Endothelial cell of umbilical vein (primary cell): ENCODE data around the gene RIC8A. TPM values are rescaled to one million over a fixed set of nuclear protein-coding genes. Genes with fewer than 3 reads are reported as not detected.

ENCODE experiments used
- BruUV-seq: library from RNA; stranded (reverse); fragments of 400-500 nt; replicated peaks from 2 replicates; lab custom pipeline; 2021; lab: Mats Ljungman, UMichigan
- CTCF ChIA-PET: fragments of 300-600, 350-600 bp; sonication (Branson Sonifier 250); formaldehyde crosslinking; loops from one replicate; lab custom pipeline; 2021; ENCODE audit warnings: antibody characterized with exemption, inconsistent platforms; lab: Charles Lee
- POLR2A ChIA-PET: fragments of 300-600, 350-600 bp; sonication (Branson Sonifier 250); formaldehyde crosslinking; loops from one replicate; lab custom pipeline; 2021; ENCODE audit warnings: antibody characterized with exemption, inconsistent platforms; lab: Charles Lee
- DNase-seq: peaks from one replicate; pipeline ENCODE4 v3.0.0-alpha.2; 2011; ENCODE audit warnings: low read depth, low spot score
- FAIRE-seq: peaks from 2 replicates; lab custom pipeline; 2011; peaks lifted over from hg19 to GRCh38; lab: Jason Lieb, UNC
- H2AFZ ChIP-seq: 2 replicates; pipeline ENCODE4 v1.6.0; 2012; ENCODE audit warnings: low read depth, low read length, control low read depth, inconsistent platforms
- H3K27ac ChIP-seq: 2 replicates; pipeline ENCODE4 v1.5.1; 2011; ENCODE audit warnings: low read depth, mild to moderate bottlenecking, control low read depth, low read length, moderate library complexity; ENCODE audit not compliant: insufficient read depth
- H3K27me3 ChIP-seq, 2 experiments: 2 replicates each; pipeline versions ENCODE4 v1.6.0 to v1.6.1; 2011; ENCODE audit warnings: low read length in 2 of 2, mixed read lengths in 1 of 2; ENCODE audit not compliant: control insufficient read depth in 2 of 2, insufficient read depth in 2 of 2
- H3K36me3 ChIP-seq, 2 experiments: 2 replicates in 1 of 2; 3 replicates in 1 of 2; pipeline ENCODE4 v1.5.1; 2011; ENCODE audit warnings: low read length in 2 of 2, mild to moderate bottlenecking in 1 of 2, moderate library complexity in 1 of 2; ENCODE audit not compliant: control insufficient read depth in 2 of 2, insufficient read depth in 2 of 2; ENCODE audit errors: extremely low read depth in 1 of 2
- H3K4me1 ChIP-seq: 3 replicates; pipeline ENCODE4 v1.5.1; 2011; ENCODE audit warnings: mild to moderate bottlenecking, low read length; ENCODE audit not compliant: control insufficient read depth, insufficient read depth; ENCODE audit errors: extremely low read depth
- H3K4me2 ChIP-seq: 2 replicates; pipeline ENCODE4 v1.6.1; 2011; ENCODE audit warnings: low read length, control low read depth, mixed read lengths; ENCODE audit not compliant: insufficient read depth
- H3K4me3 ChIP-seq, 3 experiments: fragments of 200-600 bp in 1 of 3; sonication (generic), shearing (Covaris generic) in 1 of 3; replicated peaks in 1 of 3; 2 replicates each; pipeline ENCODE4 v1.5.1; 2011 to 2016; ENCODE audit warnings: control low read depth in 3 of 3, low read length in 3 of 3, mild to moderate bottlenecking in 2 of 3, inconsistent platforms in 1 of 3, low read depth in 1 of 3, moderate library complexity in 1 of 3; ENCODE audit not compliant: insufficient read depth in 1 of 3
- H3K79me2 ChIP-seq: 2 replicates; pipeline ENCODE4 v1.6.0; 2012; ENCODE audit warnings: low read length, inconsistent platforms; ENCODE audit not compliant: control insufficient read depth, insufficient read depth
- H3K9ac ChIP-seq: replicated peaks from 2 replicates; pipeline ENCODE3; 2011; ENCODE audit warnings: low read length, control low read depth; ENCODE audit not compliant: insufficient read depth; ENCODE audit errors: extremely low read depth
- H3K9me1 ChIP-seq: replicated peaks from 3 replicates; pipeline ENCODE4 v1.6.0; 2011; ENCODE audit warnings: mild to moderate bottlenecking, low read length; ENCODE audit not compliant: control insufficient read depth, insufficient read depth; ENCODE audit errors: extremely low read depth
- H3K9me3 ChIP-seq: replicated peaks from 2 replicates; pipeline ENCODE4 v1.5.1; 2012; ENCODE audit warnings: low read length, inconsistent platforms; ENCODE audit not compliant: control insufficient read depth, insufficient read depth
- H4K20me1 ChIP-seq: replicated peaks from 2 replicates; pipeline ENCODE3; 2011; ENCODE audit warnings: mild to moderate bottlenecking, low read length; ENCODE audit not compliant: control insufficient read depth, insufficient read depth; ENCODE audit errors: extremely low read depth
- GATA2 ChIP-seq: IDR thresholded peaks from 2 replicates; pipeline ENCODE4 v1.7.0; 2011; ENCODE audit warnings: low read depth, mild to moderate bottlenecking, moderate library complexity, mixed read lengths, low read length; ENCODE audit not compliant: insufficient read length, insufficient read depth
- JUN ChIP-seq: IDR thresholded peaks from 2 replicates; pipeline ENCODE4 v1.6.1; 2011; ENCODE audit warnings: borderline replicate concordance, low read depth; ENCODE audit not compliant: insufficient read length, insufficient read depth
- MAX ChIP-seq: IDR thresholded peaks from 2 replicates; pipeline ENCODE4 v1.6.1; 2011; ENCODE audit not compliant: insufficient read depth, insufficient read length
- MYC ChIP-seq: IDR thresholded peaks from one replicate; pipeline ENCODE4 v1.6.1; 2011; ENCODE audit warnings: mild to moderate bottlenecking, low read depth, low read length
- POLR2AphosphoS5 ChIP-seq: IDR thresholded peaks from 2 replicates; pipeline ENCODE4 v1.6.1; 2012; ENCODE audit warnings: low read depth, mild to moderate bottlenecking, control low read depth, low read length, moderate library complexity; ENCODE audit not compliant: insufficient read depth
- dilution Hi-C: fragments of 300-500 bp; cut with MboI; formaldehyde crosslinking; loops from one replicate; pipeline ENCODE4 v1.15.0; 2019; ENCODE audit warnings: low sequenced_read_pairs; ENCODE audit not compliant: extremely low pct_ligation_motif_present
- intact Hi-C: fragments of 100-400 bp; cut with micrococcal nuclease; formaldehyde crosslinking; loops from one replicate; pipeline ENCODE4 v1.10.0; 2022
- polyA plus RNA-seq, 4 experiments: library from polyadenylated mRNA; depleted of rRNA in 3 of 4; stranded (reverse) in 3 of 4; unstranded in 1 of 4; fragments of >200 nt; gene quantifications; 2 replicates each; pipeline versions ENCODE4 v1.2.1 to v1.2.3, GENCODE V29; 2011 to 2012; ENCODE audit warnings: missing spikeins in 1 of 4
- total RNA-seq: library from RNA; stranded (reverse); gene quantifications from 2 replicates; pipeline ENCODE4 v1.2.3, GENCODE V29; 2021
- TF ChIP-seq, protein P1 (sequence below), 2 donors: IDR thresholded peaks; 1 replicate in 1 of 2; 2 replicates in 1 of 2; pipeline ENCODE4 v1.5.1; 2011; ENCODE audit warnings: low read length in 2 of 2, mild to moderate bottlenecking in 2 of 2, moderate library complexity in 2 of 2, control low read depth in 1 of 2, inconsistent platforms in 1 of 2, low read depth in 1 of 2; ENCODE audit not compliant: insufficient read depth in 1 of 2; ENCODE audit errors: extremely low read depth in 1 of 2

The RIC8A gene
- total and polyA plus RNA-seq, 2 donors (not counting 3 experiments of a cell fraction or from before 2014, with no cell fraction given) = 112 to 143 TPM

DNA sequence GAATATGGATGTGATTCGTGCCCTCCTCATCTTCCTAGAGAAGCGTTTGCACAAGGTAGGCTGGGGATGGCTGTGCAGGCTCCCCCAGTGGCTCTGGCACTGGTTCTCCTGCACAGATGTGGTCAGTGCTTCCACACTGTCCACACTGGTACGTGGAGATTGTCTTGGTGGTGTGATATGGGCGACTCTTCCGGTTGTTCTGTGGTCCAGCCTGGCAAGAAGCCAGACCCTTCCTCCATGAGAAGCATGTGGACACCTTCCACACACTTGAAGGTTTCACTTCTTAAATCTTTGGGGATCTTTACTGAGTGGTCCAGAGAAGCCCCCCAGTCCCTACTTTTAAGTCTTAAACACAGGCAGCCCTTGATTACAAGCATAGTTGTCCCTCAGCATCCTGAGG lies 3.8 kb downstream of the RIC8A start:
- dilution Hi-C loops (no loop called here), intact Hi-C loops (no loop called here)
- ChIA-PET POLR2A (no interaction called here), CTCF (no interaction called here)
- Histone ChIP-seq H3K27me3 (no peaks in the 10 kb centered on the region), H3K9me1 (no peaks in the 10 kb centered on the region), H3K36me3 (peaks cover 31 to 43% of the 10 kb centered on the region in 2 experiments), H3K27ac (no peak overlapping the region), H3K79me2 (peaks cover 37% of the 10 kb centered on the region), H3K4me3 (no peak overlapping the region), H2AFZ (no peak overlapping the region), H3K4me1 (peaks cover 20% of the 10 kb centered on the region), H4K20me1 (no peaks in the 10 kb centered on the region), H3K4me2 (no peak overlapping the region), H3K9ac (no peak overlapping the region), H3K9me3 (no peaks in the 10 kb centered on the region)
- DNase-seq (no peak), FAIRE-seq (no peak)
- BruUV-seq = no TSS peak
- TF ChIP-seq GATA2 = no peak
- no peak for TF ChIP-seq POLR2AphosphoS5
- no peak for TF ChIP-seq MAX
- TF ChIP-seq JUN = no peak
- TF ChIP-seq, protein P1, sequence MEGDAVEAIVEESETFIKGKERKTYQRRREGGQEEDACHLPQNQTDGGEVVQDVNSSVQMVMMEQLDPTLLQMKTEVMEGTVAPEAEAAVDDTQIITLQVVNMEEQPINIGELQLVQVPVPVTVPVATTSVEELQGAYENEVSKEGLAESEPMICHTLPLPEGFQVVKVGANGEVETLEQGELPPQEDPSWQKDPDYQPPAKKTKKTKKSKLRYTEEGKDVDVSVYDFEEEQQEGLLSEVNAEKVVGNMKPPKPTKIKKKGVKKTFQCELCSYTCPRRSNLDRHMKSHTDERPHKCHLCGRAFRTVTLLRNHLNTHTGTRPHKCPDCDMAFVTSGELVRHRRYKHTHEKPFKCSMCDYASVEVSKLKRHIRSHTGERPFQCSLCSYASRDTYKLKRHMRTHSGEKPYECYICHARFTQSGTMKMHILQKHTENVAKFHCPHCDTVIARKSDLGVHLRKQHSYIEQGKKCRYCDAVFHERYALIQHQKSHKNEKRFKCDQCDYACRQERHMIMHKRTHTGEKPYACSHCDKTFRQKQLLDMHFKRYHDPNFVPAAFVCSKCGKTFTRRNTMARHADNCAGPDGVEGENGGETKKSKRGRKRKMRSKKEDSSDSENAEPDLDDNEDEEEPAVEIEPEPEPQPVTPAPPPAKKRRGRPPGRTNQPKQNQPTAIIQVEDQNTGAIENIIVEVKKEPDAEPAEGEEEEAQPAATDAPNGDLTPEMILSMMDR (IDR thresholded peaks at IDR 0.05; ENCODE audit: extremely low read depth in 1 of 2, insufficient read depth in 1 of 2, low read depth in 1 of 2, low read length in 2 of 2) = no peak
- no peak for TF ChIP-seq MYC
